ENCODE results near the gene TTC33. TPM values are rescaled to one million over a fixed set of nuclear protein-coding genes. Genes with fewer than 3 reads are reported as not detected.
"Not testable (repeated sequence)": the region's sequence is repeated elsewhere in the genome, so short reads cannot be mapped to it uniquely, and the experiment has no call there.

The TTC33 gene
- total RNA-seq, 2 donors from 2014 or later: 13.5 to 19.3 TPM

GRCh38 chr5:40797273-40798011 lies 41.7 kb upstream of the TTC33 start:
- Mint-ChIP-seq H3K4me1 (peaks cover 10% of the 10 kb centered on the region), H3K9me3 (no peaks in the 10 kb centered on the region), H3K27me3 (ENCODE audit: insufficient read depth) (no peaks in the 10 kb centered on the region), H3K27ac (peak overlapping the region; percentile 94), H3K36me3 (ENCODE audit: low read depth) (peaks cover 21% of the 10 kb centered on the region), H3K4me3 (peak overlapping the region; percentile 83)
- peak overlapping the region; percentile 87 for H3K27ac ChIP-seq (ENCODE audit: low read depth, low read length)
- H3K4me1 ChIP-seq (ENCODE audit: control insufficient read depth, insufficient read depth, low read length): no peaks in the 10 kb centered on the region
- H3K27me3 ChIP-seq (ENCODE audit: control insufficient read depth, insufficient read depth, low read length, poor library complexity, severe bottlenecking): no peaks in the 10 kb centered on the region
- H3K36me3 ChIP-seq (ENCODE audit: control insufficient read depth, insufficient read depth, low read length): peaks cover 5% of the 10 kb centered on the region
- peak overlapping the region; percentile 85 for H3K9ac ChIP-seq (ENCODE audit: extremely low read depth, low read length, poor library complexity, severe bottlenecking)
- H3K4me3 ChIP-seq (ENCODE audit: low read length): peak overlapping the region; percentile 98
- no peaks in the 10 kb centered on the region for H3K9me3 ChIP-seq (ENCODE audit: control insufficient read depth, low read length)
- no peak for TF ChIP-seq CTCF (conservative IDR thresholded peaks at IDR 0.05)
- 0 to 1% methylated on average over 16 to 56 of the region's 56 CpGs for WGBS, 2 experiments (ENCODE audit: insufficient coverage in 1 of 2, insufficient read length in 1 of 2)
- DNase-seq: peak; percentile 91

DNA sequence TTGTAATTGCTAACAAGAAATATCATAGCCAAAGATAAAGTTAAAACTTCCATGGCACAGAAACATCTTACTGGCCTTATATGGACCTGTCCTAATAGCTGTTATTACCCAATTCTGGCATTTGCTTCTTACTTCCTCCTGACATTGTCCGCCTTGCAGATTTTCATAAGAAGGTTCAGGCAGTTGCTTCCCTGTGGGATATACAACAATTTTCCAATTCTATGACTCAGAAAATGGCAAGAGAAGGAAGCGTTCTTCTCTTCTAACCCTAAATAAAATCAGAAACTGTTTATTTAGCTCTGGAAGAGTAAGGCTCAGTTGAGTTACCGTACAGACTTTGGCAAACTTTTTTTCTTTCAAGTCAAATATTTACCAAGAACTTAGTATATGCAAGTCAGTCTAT lies 40.7 kb upstream of the TTC33 start:
- H3K27ac ChIP-seq (ENCODE audit: low read depth, low read length): no peak overlapping the region
- no peak for TF ChIP-seq CTCF (conservative IDR thresholded peaks at IDR 0.05)
- no peaks in the 10 kb centered on the region for H3K27me3 Mint-ChIP-seq (ENCODE audit: insufficient read depth)
- peaks cover 7% of the 10 kb centered on the region for H3K4me1 Mint-ChIP-seq
- peaks cover 21% of the 10 kb centered on the region for H3K36me3 Mint-ChIP-seq (ENCODE audit: low read depth)
- H3K27me3 ChIP-seq (ENCODE audit: control insufficient read depth, insufficient read depth, low read length, poor library complexity, severe bottlenecking): no peaks in the 10 kb centered on the region
- peak overlapping the region; percentile 83 for H3K4me3 Mint-ChIP-seq
- no peaks in the 10 kb centered on the region for H3K9me3 Mint-ChIP-seq
- no peak for DNase-seq
- peaks cover 5% of the 10 kb centered on the region for H3K36me3 ChIP-seq (ENCODE audit: control insufficient read depth, insufficient read depth, low read length)
- H3K9ac ChIP-seq (ENCODE audit: extremely low read depth, low read length, poor library complexity, severe bottlenecking): peak overlapping the region; percentile 85
- no peaks in the 10 kb centered on the region for H3K9me3 ChIP-seq (ENCODE audit: control insufficient read depth, low read length)
- 95 to 100% methylated on average over 2 to 3 of the region's 3 CpGs for WGBS, 2 experiments (ENCODE audit: insufficient coverage in 1 of 2, insufficient read length in 1 of 2)
- peak overlapping the region; percentile 98 for H3K4me3 ChIP-seq (ENCODE audit: low read length)
- no peak overlapping the region for H3K27ac Mint-ChIP-seq
- no peaks in the 10 kb centered on the region for H3K4me1 ChIP-seq (ENCODE audit: control insufficient read depth, insufficient read depth, low read length)

DNA sequence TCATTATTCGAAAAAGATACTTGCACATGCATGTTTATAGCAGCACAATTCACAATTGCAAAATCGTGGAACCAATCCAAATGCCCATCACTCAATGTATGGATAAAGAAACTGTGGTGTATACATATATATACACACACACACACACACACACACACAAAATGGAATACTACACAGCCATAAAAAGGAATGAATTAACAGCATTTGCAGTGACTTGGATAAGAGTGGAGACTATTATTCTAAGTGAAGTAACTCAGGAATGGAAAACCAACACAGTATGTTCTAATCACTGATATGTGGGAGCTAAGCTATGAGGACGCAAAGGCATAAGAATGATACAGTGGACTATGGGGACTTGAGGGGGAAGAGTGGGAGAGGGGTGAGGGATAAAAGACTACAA lies 39.1 kb upstream of the TTC33 start:
- H3K27ac Mint-ChIP-seq; H3K27me3 Mint-ChIP-seq (ENCODE audit: insufficient read depth); H3K27me3 ChIP-seq (ENCODE audit: control insufficient read depth, insufficient read depth, low read length, poor library complexity, severe bottlenecking); H3K4me3 ChIP-seq (ENCODE audit: low read length); H3K9me3 Mint-ChIP-seq; H3K4me1 ChIP-seq (ENCODE audit: control insufficient read depth, insufficient read depth, low read length); DNase-seq; H3K4me1 Mint-ChIP-seq; H3K4me3 Mint-ChIP-seq; H3K27ac ChIP-seq (ENCODE audit: low read depth, low read length); H3K9ac ChIP-seq (ENCODE audit: extremely low read depth, low read length, poor library complexity, severe bottlenecking); H3K9me3 ChIP-seq (ENCODE audit: control insufficient read depth, low read length); H3K36me3 ChIP-seq (ENCODE audit: control insufficient read depth, insufficient read depth, low read length): not testable (repeated sequence)
- WGBS, 2 experiments (ENCODE audit: insufficient coverage in 1 of 2, insufficient read length in 1 of 2): 94 to 100% methylated on average over 1 to 2 of the region's 3 CpGs
- peaks cover 21% of the 10 kb centered on the region for H3K36me3 Mint-ChIP-seq (ENCODE audit: low read depth)

- not testable (repeated sequence) for DNase-seq; H3K4me1 ChIP-seq (ENCODE audit: control insufficient read depth, insufficient read depth, low read length); H3K27me3 ChIP-seq (ENCODE audit: control insufficient read depth, insufficient read depth, low read length, poor library complexity, severe bottlenecking); H3K27ac Mint-ChIP-seq; H3K9me3 ChIP-seq (ENCODE audit: control insufficient read depth, low read length); H3K4me3 ChIP-seq (ENCODE audit: low read length); H3K27me3 Mint-ChIP-seq (ENCODE audit: insufficient read depth); H3K9me3 Mint-ChIP-seq; H3K4me1 Mint-ChIP-seq; H3K9ac ChIP-seq (ENCODE audit: extremely low read depth, low read length, poor library complexity, severe bottlenecking); H3K27ac ChIP-seq (ENCODE audit: low read depth, low read length); H3K4me3 Mint-ChIP-seq; H3K36me3 ChIP-seq (ENCODE audit: control insufficient read depth, insufficient read depth, low read length)
- peaks cover 21% of the 10 kb centered on the region for H3K36me3 Mint-ChIP-seq (ENCODE audit: low read depth)
Observed at GRCh38 chr5:40794340-40794739, 38.6 kb upstream of the TTC33 start.

DNA sequence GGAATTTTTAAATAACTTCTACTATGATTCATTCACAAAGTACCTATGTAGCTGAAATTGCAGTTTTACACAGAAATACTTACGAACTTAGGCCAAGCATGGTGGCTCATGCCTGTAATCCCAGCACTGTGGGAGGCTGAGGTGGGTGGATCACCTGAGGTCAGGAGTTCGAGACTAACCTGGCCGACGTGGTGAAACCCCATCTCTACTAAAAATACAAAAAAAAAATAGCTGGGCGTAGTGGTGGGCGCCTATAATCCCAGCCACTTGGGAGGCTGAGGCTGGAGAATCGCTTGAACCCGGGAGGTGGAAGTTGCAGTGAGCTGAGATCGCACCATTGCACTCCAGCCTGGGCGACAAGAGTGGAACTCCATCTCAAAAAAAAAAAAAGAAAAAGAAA lies 36.9 kb upstream of the TTC33 start:
- H3K4me3 ChIP-seq (ENCODE audit: low read length); H3K4me1 Mint-ChIP-seq; H3K9me3 Mint-ChIP-seq; H3K9ac ChIP-seq (ENCODE audit: extremely low read depth, low read length, poor library complexity, severe bottlenecking); H3K27me3 Mint-ChIP-seq (ENCODE audit: insufficient read depth); DNase-seq; H3K27me3 ChIP-seq (ENCODE audit: control insufficient read depth, insufficient read depth, low read length, poor library complexity, severe bottlenecking); H3K9me3 ChIP-seq (ENCODE audit: control insufficient read depth, low read length); H3K27ac ChIP-seq (ENCODE audit: low read depth, low read length); H3K4me3 Mint-ChIP-seq; H3K4me1 ChIP-seq (ENCODE audit: control insufficient read depth, insufficient read depth, low read length); H3K27ac Mint-ChIP-seq: not testable (repeated sequence)
- H3K36me3 Mint-ChIP-seq (ENCODE audit: low read depth): peaks cover 36% of the 10 kb centered on the region
- H3K36me3 ChIP-seq (ENCODE audit: control insufficient read depth, insufficient read depth, low read length): peaks cover 13% of the 10 kb centered on the region
- WGBS, 2 experiments (ENCODE audit: insufficient coverage in 1 of 2, insufficient read length in 1 of 2): 82 to 90% methylated on average over 4 to 9 of the region's 10 CpGs

Data from endodermal cell (in vitro differentiated cells).